IMR-90 (cell line): ENCODE data around the gene MRPS10. TPM values are rescaled to one million over a fixed set of nuclear protein-coding genes. Genes with fewer than 3 reads are reported as not detected.
A peak's percentile ranks its signal among the peaks of the same experiment; 100 is the strongest.

Experiments
- ATAC-seq: fragments of 200-7000 bp; cut with Tn5 transposase; 2 replicates; pipeline ENCODE4 v1.9.1; 2020; ENCODE audit warnings: low read depth, mild to moderate bottlenecking, moderate library complexity
- BruUV-seq: library from RNA; stranded (reverse); fragments of 400-500 nt; replicated peaks from 2 replicates; lab custom pipeline; 2021; lab: Mats Ljungman, UMichigan
- CTCF ChIA-PET: fragments of 300-600 bp; formaldehyde crosslinking; extraction: SDS; loops from one replicate; lab custom pipeline; 2021; ENCODE audit warnings: antibody characterized with exemption; lab: Yijun Ruan, JAX
- POLR2A ChIA-PET: fragments of 300-600 bp; sonication (Branson Sonifier 250); formaldehyde crosslinking; loops from one replicate; lab custom pipeline; 2022; ENCODE audit warnings: antibody characterized with exemption; ENCODE audit not compliant: unreplicated experiment; lab: Charles Lee
- DNase-seq: peaks from one replicate; pipeline ENCODE4 v3.0.0; 2013
- H2AFZ ChIP-seq: replicated peaks from 2 replicates; pipeline ENCODE3; 2013; ENCODE audit warnings: low read length, mild to moderate bottlenecking; ENCODE audit not compliant: poor library complexity
- H2AK5ac ChIP-seq: 2 replicates; pipeline ENCODE4 v1.6.1; 2013; ENCODE audit warnings: low read depth, low read length, inconsistent platforms
- H2AK9ac ChIP-seq: replicated peaks from 2 replicates; pipeline ENCODE3; 2013; ENCODE audit warnings: mild to moderate bottlenecking, low read depth, low read length, moderate library complexity; ENCODE audit not compliant: poor library complexity
- H2BK120ac ChIP-seq: 2 replicates; pipeline ENCODE4 v1.6.1; 2013; ENCODE audit warnings: low read depth, low read length, inconsistent platforms
- H2BK15ac ChIP-seq: 3 replicates; pipeline ENCODE4 v1.6.1; 2013; ENCODE audit warnings: low read depth, low read length, inconsistent platforms
- H2BK20ac ChIP-seq: 2 replicates; pipeline ENCODE4 v1.6.1; 2013; ENCODE audit warnings: low read depth, mild to moderate bottlenecking, inconsistent platforms, low read length, moderate library complexity
- H2BK5ac ChIP-seq: 2 replicates; pipeline ENCODE4 v1.6.1; 2013; ENCODE audit warnings: mild to moderate bottlenecking, low read depth, low read length, inconsistent platforms; ENCODE audit not compliant: poor library complexity, severe bottlenecking
- H3K14ac ChIP-seq: replicated peaks from 2 replicates; pipeline ENCODE4 v1.6.1; 2013; ENCODE audit warnings: low read depth, low read length, inconsistent platforms
- H3K18ac ChIP-seq: 2 replicates; pipeline ENCODE4 v1.6.1; 2013; ENCODE audit warnings: low read depth, low read length, control low read depth
- H3K23ac ChIP-seq: 2 replicates; pipeline ENCODE4 v1.6.1; 2013; ENCODE audit warnings: low read depth, low read length, inconsistent platforms
- H3K27ac ChIP-seq: 2 replicates; pipeline ENCODE4 v1.5.1; 2013; ENCODE audit warnings: mild to moderate bottlenecking, control low read depth, low read length; ENCODE audit not compliant: insufficient read depth
- H3K27me3 ChIP-seq: 2 replicates; pipeline ENCODE4 v1.6.1; 2013; ENCODE audit warnings: low read length; ENCODE audit not compliant: control insufficient read depth, insufficient read depth
- H3K36me3 ChIP-seq: 2 replicates; pipeline ENCODE4 v1.6.1; 2013; ENCODE audit warnings: low read length, mixed read lengths; ENCODE audit not compliant: control insufficient read depth, insufficient read depth
- H3K4ac ChIP-seq: 2 replicates; pipeline ENCODE4 v1.6.1; 2013; ENCODE audit warnings: low read depth, low read length, inconsistent platforms
- H3K4me1 ChIP-seq: 2 replicates; pipeline ENCODE4 v1.6.1; 2013; ENCODE audit warnings: low read length, mixed read lengths; ENCODE audit not compliant: control insufficient read depth, insufficient read depth
- H3K4me2 ChIP-seq: 2 replicates; pipeline ENCODE4 v1.6.1; 2013; ENCODE audit warnings: low read depth, mild to moderate bottlenecking, control low read depth, low read length, moderate library complexity
- H3K4me3 ChIP-seq: 2 replicates; pipeline ENCODE4 v1.5.1; 2013; ENCODE audit warnings: low read depth, mild to moderate bottlenecking, control low read depth, low read length, moderate library complexity; ENCODE audit not compliant: insufficient read depth
- H3K56ac ChIP-seq: 2 replicates; pipeline ENCODE4 v1.6.1; 2013; ENCODE audit warnings: low read length, inconsistent platforms; ENCODE audit not compliant: insufficient read depth; ENCODE audit errors: extremely low read depth
- H3K79me1 ChIP-seq, 2 experiments: 2 replicates each; pipeline ENCODE4 v1.6.1; 2013; ENCODE audit warnings: low read length in 2 of 2, inconsistent platforms in 1 of 2, low read depth in 1 of 2
- H3K9ac ChIP-seq: 2 replicates; pipeline ENCODE4 v1.6.1; 2013; ENCODE audit warnings: low read depth, low read length, control low read depth
- H3K9me1 ChIP-seq: 2 replicates; pipeline ENCODE4 v1.6.1; 2013; ENCODE audit warnings: low read length, inconsistent platforms; ENCODE audit not compliant: insufficient read depth
- H3K9me3 ChIP-seq: 2 replicates; pipeline ENCODE4 v1.6.1; 2013; ENCODE audit warnings: low read length; ENCODE audit not compliant: control insufficient read depth, insufficient read depth
- H4K20me1 ChIP-seq: 2 replicates; pipeline ENCODE4 v1.6.1; 2013; ENCODE audit warnings: low read length, inconsistent platforms; ENCODE audit not compliant: insufficient read depth
- H4K5ac ChIP-seq: 2 replicates; pipeline ENCODE4 v1.6.1; 2013; ENCODE audit warnings: mild to moderate bottlenecking, low read depth, low read length, control low read depth
- H4K8ac ChIP-seq, 2 experiments: 2 replicates each; pipeline ENCODE4 v1.6.1; 2013; ENCODE audit warnings: low read depth in 2 of 2, low read length in 2 of 2, control low read depth in 1 of 2, inconsistent platforms in 1 of 2
- H4K91ac ChIP-seq: 2 replicates; pipeline ENCODE4 v1.6.1; 2013; ENCODE audit warnings: low read depth, low read length, inconsistent platforms; ENCODE audit not compliant: insufficient read depth
- BHLHE40 ChIP-seq: fragments of 150-350 bp; IDR thresholded peaks from 2 replicates; pipeline ENCODE4 v1.6.1; 2016; ENCODE audit warnings: mild to moderate bottlenecking, low read depth, low read length
- CHD1 ChIP-seq: IDR thresholded peaks from 2 replicates; pipeline ENCODE4 v1.6.1; 2012; ENCODE audit warnings: low read depth, low read length, improper control_type of control experiment
- CTCF ChIP-seq: conservative IDR thresholded peaks from 2 replicates; pipeline ENCODE4 v1.5.1; 2012; ENCODE audit warnings: mild to moderate bottlenecking, low read depth, low read length, improper control_type of control experiment
- ELK1 ChIP-seq: fragments of 150-350 bp; IDR thresholded peaks from 2 replicates; pipeline ENCODE4 v1.6.1; 2016; ENCODE audit warnings: low read depth, mild to moderate bottlenecking, low read length, moderate library complexity, borderline replicate concordance
- FOS ChIP-seq: fragments of 150-350 bp; IDR thresholded peaks from 2 replicates; pipeline ENCODE4 v1.6.1; 2016; ENCODE audit warnings: low read depth, low read length
- MAFK ChIP-seq: IDR thresholded peaks from 2 replicates; pipeline ENCODE4 v1.6.1; 2012; ENCODE audit warnings: low read depth, low read length, improper control_type of control experiment
- MAZ ChIP-seq: IDR thresholded peaks from 2 replicates; pipeline ENCODE4 v1.6.1; 2012; ENCODE audit warnings: low read depth, mild to moderate bottlenecking, low read length, improper control_type of control experiment, moderate library complexity, borderline replicate concordance
- NFE2L2 ChIP-seq: fragments of 150-350 bp; IDR thresholded peaks from 2 replicates; pipeline ENCODE4 v1.6.1; 2016; ENCODE audit warnings: low read depth, mild to moderate bottlenecking, low read length
- POLR2A ChIP-seq: IDR thresholded peaks from 2 replicates; pipeline ENCODE4 v1.6.1; 2012; ENCODE audit warnings: mild to moderate bottlenecking, low read depth, low read length
- RAD21 ChIP-seq: IDR thresholded peaks from 2 replicates; pipeline ENCODE4 v1.6.1; 2012; ENCODE audit warnings: low read length, improper control_type of control experiment
- RCOR1 ChIP-seq: IDR thresholded peaks from 2 replicates; pipeline ENCODE4 v1.6.1; 2012; ENCODE audit warnings: mild to moderate bottlenecking, low read length, improper control_type of control experiment; ENCODE audit not compliant: insufficient replicate concordance
- RFX5 ChIP-seq: IDR thresholded peaks from 2 replicates; pipeline ENCODE4 v1.8.0; 2012; ENCODE audit warnings: low read depth, mild to moderate bottlenecking, low read length, moderate library complexity
- SMC3 ChIP-seq: fragments of 150-350 bp; IDR thresholded peaks from 2 replicates; pipeline ENCODE4 v1.6.1; 2016; ENCODE audit warnings: low read depth, mild to moderate bottlenecking, antibody characterized with exemption, low read length, moderate library complexity
- USF2 ChIP-seq: fragments of 150-350 bp; IDR thresholded peaks from 2 replicates; pipeline ENCODE4 v1.6.1; 2017; ENCODE audit warnings: mild to moderate bottlenecking, antibody characterized with exemption, low read length, low read depth
- WGBS, 2 experiments: methylation state at CpG; one replicate each; pipeline versions ENCODE4 v1.1.5 to v1.1.7; 2013; ENCODE audit warnings: missing lambda C conversion rate in 2 of 2; ENCODE audit not compliant: insufficient read length in 1 of 2; ENCODE audit errors: extremely low coverage in 2 of 2; 5-methylcytosine and 5-hydroxymethylcytosine counted together
- dilution Hi-C: fragments of 300-500 bp; cut with HindIII; formaldehyde crosslinking; loops from one replicate; pipeline ENCODE4 v1.14.3; 2018; ENCODE audit warnings: low sequenced_read_pairs; ENCODE audit not compliant: unreplicated experiment
- in situ Hi-C: fragments of 300-500 bp; cut with MboI; formaldehyde crosslinking; loops from 3 replicates; pipeline ENCODE4 v1.14.3; 2019; ENCODE audit warnings: low sequenced_read_pairs, inconsistent platforms, mixed read lengths
- intact Hi-C: fragments of 100-400 bp; cut with micrococcal nuclease; formaldehyde crosslinking; loops from 2 replicates; pipeline ENCODE4 v1.10.0; 2022
- polyA plus RNA-seq, 3 experiments: library from polyadenylated mRNA; depleted of rRNA; stranded (reverse); fragments of >200 nt; gene quantifications; 2 replicates each; pipeline ENCODE4 v1.2.3, GENCODE V29; 2012; ENCODE audit warnings: low replicate concordance in 1 of 3
- total RNA-seq: library from RNA; depleted of rRNA; stranded (reverse); fragments of >200 nt; gene quantifications from 2 replicates; pipeline ENCODE4 v1.2.3, GENCODE V29; 2012

MRPS10 gene
- total and polyA plus RNA-seq, 2 of the 4 experiments (the other 2 are of a cell fraction), result 28.5 to 47.0 TPM

- Histone ChIP-seq H2BK20ac (no peak overlapping the region), H3K18ac (no peak overlapping the region), H2BK120ac (no peak overlapping the region), H3K4me2 (no peak overlapping the region), H3K4me1 (peaks cover 3% of the 10 kb centered on the region; the same call in 1 of the 2 replicates), H4K91ac (no peak overlapping the region), H2AFZ (peak overlapping the region; percentile 71), H4K5ac (no peak overlapping the region), H3K4ac (peak overlapping the region; percentile 17; the same call in 1 of the 2 replicates), H2AK5ac (peak overlapping the region; percentile 82; the same call in 1 of the 2 replicates), H3K27ac (no peak overlapping the region), H3K27me3 (peaks cover 12% of the 10 kb centered on the region), H3K56ac (no peak overlapping the region), H4K8ac (no peak overlapping the region), H4K20me1 (no peaks in the 10 kb centered on the region), H3K9me1 (no peaks in the 10 kb centered on the region; the same call in 1 of the 2 replicates), H2AK9ac (peak overlapping the region; percentile 65), H3K36me3 (no peaks in the 10 kb centered on the region), H2BK15ac (no peak overlapping the region; the same call in 2 of the 3 replicates), H3K14ac (peak overlapping the region; percentile 50; the same call in 1 of the 2 replicates), H3K4me3 (no peak overlapping the region), H2BK5ac (no peak overlapping the region), H3K9ac (no peak overlapping the region), H3K23ac (no peak overlapping the region), H3K9me3 (no peaks in the 10 kb centered on the region), H3K79me1 (no peaks in the 10 kb centered on the region)
- dilution Hi-C loops, result no loop called here
- CTCF ChIA-PET, result no interaction called here
- ATAC-seq (peak; percentile 75), DNase-seq (peak; percentile 24)
- intact Hi-C loops, result no loop called here
- TF ChIP-seq ELK1, result no peak
- TF ChIP-seq SMC3, result no peak
- TF ChIP-seq MAZ, result no peak
- TF ChIP-seq RAD21, result no peak
- TF ChIP-seq CHD1, result no peak
- TF ChIP-seq FOS, result no peak
- TF ChIP-seq CTCF, result no peak
- no peak for TF ChIP-seq POLR2A
- TF ChIP-seq NFE2L2, result no peak
- no peak for TF ChIP-seq BHLHE40
- TF ChIP-seq RFX5, result no peak
- no peak for TF ChIP-seq MAFK
- no peak for TF ChIP-seq USF2
- TF ChIP-seq RCOR1, result no peak
- WGBS, 2 experiments, result 20% methylated on average over 1 of the region's 2 CpGs; no CpG with 5 or more reads in 1 of the 2 experiments
- POLR2A ChIA-PET, result no interaction called here
- BruUV-seq, result no TSS peak
- in situ Hi-C loops, result no loop called here
Observed at GRCh38 chr6:42158011-42158410, 59.6 kb downstream of the MRPS10 start.
